K562 (cell line): ENCODE measurements around the gene EFHD2. TPM values are rescaled to one million over a fixed set of nuclear protein-coding genes. Genes with fewer than 3 reads are reported as not detected.

Source experiments
- EHMT2 ChIP-seq: fragments of 450-650 bp; IDR thresholded peaks from 2 replicates; pipeline ENCODE4 v1.6.1; 2018; ENCODE audit warnings: antibody characterized with exemption
- EP400 ChIP-seq: fragments of 450-650 bp; IDR thresholded peaks from 2 replicates; pipeline ENCODE4 v1.6.1; 2017; ENCODE audit warnings: antibody characterized with exemption, mild to moderate bottlenecking, moderate library complexity
- FOXK2 ChIP-seq, 2 experiments: fragments of 450-650 bp; IDR thresholded peaks in 1 of 2; conservative IDR thresholded peaks in 1 of 2; 2 replicates each; pipeline ENCODE4 v1.6.1; 2016; ENCODE audit warnings: low read depth in 2 of 2, mild to moderate bottlenecking in 1 of 2
- FOXM1 ChIP-seq, 2 experiments: fragments of 450-650 bp in 1 of 2; sonication (generic) in 1 of 2; formaldehyde crosslinking in 1 of 2; IDR thresholded peaks; 2 replicates each; pipeline versions ENCODE4 v1.6.1 to v1.9.0; 2017 to 2022; ENCODE audit warnings: low read depth in 2 of 2, mild to moderate bottlenecking in 2 of 2, missing genetic modification reagents in 1 of 2, moderate library complexity in 1 of 2
- ILF3 ChIP-seq: fragments of 450-650 bp; IDR thresholded peaks from 2 replicates; pipeline ENCODE4 v1.6.1; 2018; ENCODE audit warnings: antibody characterized with exemption, mild to moderate bottlenecking, moderate library complexity, borderline replicate concordance
- KLF6 ChIP-seq: fragments of 250-450 bp; sonication (Bioruptor Pico); IDR thresholded peaks from 2 replicates; pipeline ENCODE4 v1.4.0; 2020; ENCODE audit warnings: mild to moderate bottlenecking, moderate library complexity, borderline replicate concordance
- MED1 ChIP-seq: sonication (generic); formaldehyde crosslinking; IDR thresholded peaks from 2 replicates; pipeline ENCODE4 v1.8.1; 2023; ENCODE audit warnings: missing genetic modification reagents, borderline replicate concordance
- NCOR1 ChIP-seq: fragments of 450-650 bp; IDR thresholded peaks from 2 replicates; pipeline ENCODE4 v1.6.1; 2016; ENCODE audit warnings: mild to moderate bottlenecking, moderate library complexity
- NEUROD1 ChIP-seq: fragments of 150-350 bp; IDR thresholded peaks from 2 replicates; pipeline ENCODE4 v1.6.1; 2014; ENCODE audit warnings: borderline replicate concordance, low read length, low read depth; ENCODE audit not compliant: partially characterized antibody
- NFE2 ChIP-seq: IDR thresholded peaks from 2 replicates; pipeline ENCODE4 v1.6.1; 2014; ENCODE audit warnings: antibody characterized with exemption, low read depth
- NFIC ChIP-seq: fragments of 450-650 bp; IDR thresholded peaks from 2 replicates; pipeline ENCODE4 v1.6.1; 2017; ENCODE audit warnings: mild to moderate bottlenecking, inconsistent platforms
- NR3C1 ChIP-seq: sonication (generic); formaldehyde crosslinking; IDR thresholded peaks from 2 replicates; pipeline ENCODE4 v1.8.1; 2022; ENCODE audit warnings: missing genetic modification reagents
- RFX5 ChIP-seq: IDR thresholded peaks from 2 replicates; pipeline ENCODE4 v1.6.1; 2011; ENCODE audit warnings: low read depth, mild to moderate bottlenecking, improper control_type of control experiment, low read length
- SLC30A9 ChIP-seq: fragments of 250-450 bp; sonication (Bioruptor Pico); IDR thresholded peaks from 2 replicates; pipeline ENCODE4 v1.8.0; 2022; ENCODE audit warnings: mild to moderate bottlenecking, moderate library complexity
- SNRNP70 ChIP-seq: fragments of 200-400 bp; formaldehyde crosslinking; optimal IDR thresholded peaks from 2 replicates; pipeline ENCODE3; 2017; ENCODE audit warnings: low read depth, low read length
- STAG1 ChIP-seq: sonication (generic); formaldehyde crosslinking; IDR thresholded peaks from 2 replicates; pipeline ENCODE4 v1.5.0; 2020; ENCODE audit warnings: missing genetic modification reagents, borderline replicate concordance
- TCF7L2 ChIP-seq: fragments of 150-350 bp; IDR thresholded peaks from 2 replicates; pipeline ENCODE4 v1.6.1; 2016; ENCODE audit warnings: low read depth, mild to moderate bottlenecking, low read length, moderate library complexity
- U2AF1 ChIP-seq: fragments of 200-400 bp; formaldehyde crosslinking; optimal IDR thresholded peaks from 2 replicates; pipeline ENCODE3; 2017; ENCODE audit warnings: mild to moderate bottlenecking, low read depth, low read length, moderate library complexity
- ZC3H11A ChIP-seq: IDR thresholded peaks from 2 replicates; pipeline ENCODE4 v1.6.1; 2012; ENCODE audit warnings: low read depth, low read length, improper control_type of control experiment
- ZNF263 ChIP-seq: sonication (generic); formaldehyde crosslinking; IDR thresholded peaks from 2 replicates; pipeline ENCODE4 v1.8.0; 2022; ENCODE audit warnings: mild to moderate bottlenecking, missing genetic modification reagents, borderline replicate concordance
- ZNF444 ChIP-seq: fragments of 250-450 bp; sonication (Bioruptor Pico); IDR thresholded peaks from 2 replicates; pipeline ENCODE4 v1.4.0; 2020; ENCODE audit warnings: mild to moderate bottlenecking, moderate library complexity
- polyA plus RNA-seq, 8 experiments: library from polyadenylated mRNA; depleted of rRNA in 4 of 8; stranded (reverse) in 5 of 8; unstranded in 3 of 8; fragments of >200 nt; fragmentation: Nextera tagmentation in 2 of 8; fragmentation: Illumina TruSeq in 1 of 8; extraction: Ambion mirVana in 2 of 8; extraction: Trizol in 1 of 8; gene quantifications; 2 replicates each; pipeline versions ENCODE4 v1.2.1 to v1.2.3, GENCODE V29; 2011 to 2014; ENCODE audit warnings: inconsistent platforms in 1 of 8, missing spikeins in 1 of 8
- total RNA-seq, 7 experiments: library from RNA; depleted of rRNA in 6 of 7; stranded (reverse); fragments of >200 nt in 6 of 7; fragmentation: Illumina TruSeq in 2 of 7; extraction: Trizol in 2 of 7; gene quantifications; 2 replicates each; pipeline versions ENCODE4 v1.2.1 to v1.2.3, GENCODE V29; 2011 to 2021; ENCODE audit warnings: low replicate concordance in 1 of 7
- TF ChIP-seq, protein P1 (sequence below): fragments of 450-650 bp; IDR thresholded peaks from 2 replicates; pipeline ENCODE4 v1.6.1; 2017; ENCODE audit warnings: antibody characterized with exemption
- TF ChIP-seq, protein P2 (sequence below): fragments of 450-650 bp; formaldehyde crosslinking; IDR thresholded peaks from 2 replicates; pipeline ENCODE4 v1.4.0; 2020; ENCODE audit warnings: mild to moderate bottlenecking, mixed read lengths
- TF ChIP-seq, protein P3 (sequence below): fragments of 200-800 bp; sonication (Bioruptor generic); IDR thresholded peaks from 2 replicates; pipeline ENCODE4 v1.6.1; 2017; ENCODE audit warnings: missing genetic modification characterization, missing compliant biosample characterization
- TF ChIP-seq, protein P4 (sequence below): fragments of 450-650 bp; formaldehyde crosslinking; IDR thresholded peaks from 2 replicates; pipeline ENCODE4 v1.4.0; 2022; ENCODE audit warnings: mild to moderate bottlenecking, moderate library complexity

Gene EFHD2
- total and polyA plus RNA-seq, 9 of the 15 experiments (the other 6 are each of a cell fraction or from before 2014, with no cell fraction given): 1.7 to 73.5 (median 25.2) TPM

DNA sequence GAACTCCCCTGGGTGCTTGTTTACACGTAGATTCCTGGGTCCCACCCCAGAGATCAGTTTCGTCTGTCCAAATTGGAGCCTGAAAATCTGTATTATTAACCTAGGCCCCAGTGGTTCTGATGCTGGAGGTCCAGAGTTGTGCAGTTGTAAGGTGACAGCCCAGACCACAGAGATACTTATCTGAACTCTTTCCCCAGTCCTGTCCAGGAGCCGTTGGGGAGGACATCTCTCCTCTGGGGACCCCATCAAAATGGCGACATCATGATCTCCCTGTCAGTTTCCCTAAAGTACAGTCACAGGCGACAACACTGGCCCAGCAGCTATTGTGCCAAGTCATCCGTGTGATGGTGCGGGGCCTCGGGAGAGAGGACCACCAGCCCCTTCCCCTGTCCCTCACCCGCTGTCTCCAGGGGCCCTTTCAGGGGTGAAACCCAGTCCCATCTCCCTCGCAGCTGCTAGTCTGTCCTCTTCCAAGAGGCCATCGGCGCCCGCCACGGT is 749 bp upstream of the EFHD2 start (continued):
- TF ChIP-seq, protein P1, sequence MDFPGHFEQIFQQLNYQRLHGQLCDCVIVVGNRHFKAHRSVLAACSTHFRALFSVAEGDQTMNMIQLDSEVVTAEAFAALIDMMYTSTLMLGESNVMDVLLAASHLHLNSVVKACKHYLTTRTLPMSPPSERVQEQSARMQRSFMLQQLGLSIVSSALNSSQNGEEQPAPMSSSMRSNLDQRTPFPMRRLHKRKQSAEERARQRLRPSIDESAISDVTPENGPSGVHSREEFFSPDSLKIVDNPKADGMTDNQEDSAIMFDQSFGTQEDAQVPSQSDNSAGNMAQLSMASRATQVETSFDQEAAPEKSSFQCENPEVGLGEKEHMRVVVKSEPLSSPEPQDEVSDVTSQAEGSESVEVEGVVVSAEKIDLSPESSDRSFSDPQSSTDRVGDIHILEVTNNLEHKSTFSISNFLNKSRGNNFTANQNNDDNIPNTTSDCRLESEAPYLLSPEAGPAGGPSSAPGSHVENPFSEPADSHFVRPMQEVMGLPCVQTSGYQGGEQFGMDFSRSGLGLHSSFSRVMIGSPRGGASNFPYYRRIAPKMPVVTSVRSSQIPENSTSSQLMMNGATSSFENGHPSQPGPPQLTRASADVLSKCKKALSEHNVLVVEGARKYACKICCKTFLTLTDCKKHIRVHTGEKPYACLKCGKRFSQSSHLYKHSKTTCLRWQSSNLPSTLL: no peak
- no peak for TF ChIP-seq SLC30A9 (CRISPR knock-in tag)
- no peak for TF ChIP-seq FOXM1 (IDR thresholded peaks at IDR 0.05; ENCODE audit: low read depth)
- TF ChIP-seq FOXM1 (CRISPR knock-in tag; IDR thresholded peaks at IDR 0.05; ENCODE audit: low read depth): no peak
- TF ChIP-seq MED1 (CRISPR knock-in tag): no peak
- TF ChIP-seq U2AF1: no peak
- no peak for TF ChIP-seq RFX5
- no peak for TF ChIP-seq ZC3H11A
- TF ChIP-seq, protein P2, sequence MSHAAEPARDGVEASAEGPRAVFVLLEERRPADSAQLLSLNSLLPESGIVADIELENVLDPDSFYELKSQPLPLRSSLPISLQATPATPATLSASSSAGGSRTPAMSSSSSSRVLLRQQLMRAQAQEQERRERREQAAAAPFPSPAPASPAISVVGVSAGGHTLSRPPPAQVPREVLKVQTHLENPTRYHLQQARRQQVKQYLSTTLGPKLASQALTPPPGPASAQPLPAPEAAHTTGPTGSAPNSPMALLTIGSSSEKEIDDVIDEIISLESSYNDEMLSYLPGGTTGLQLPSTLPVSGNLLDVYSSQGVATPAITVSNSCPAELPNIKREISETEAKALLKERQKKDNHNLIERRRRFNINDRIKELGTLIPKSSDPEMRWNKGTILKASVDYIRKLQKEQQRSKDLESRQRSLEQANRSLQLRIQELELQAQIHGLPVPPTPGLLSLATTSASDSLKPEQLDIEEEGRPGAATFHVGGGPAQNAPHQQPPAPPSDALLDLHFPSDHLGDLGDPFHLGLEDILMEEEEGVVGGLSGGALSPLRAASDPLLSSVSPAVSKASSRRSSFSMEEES (CRISPR knock-in tag): no peak
- no peak for TF ChIP-seq NEUROD1
- no peak for TF ChIP-seq KLF6 (CRISPR knock-in tag)
- TF ChIP-seq TCF7L2: no peak
- TF ChIP-seq, protein P3, sequence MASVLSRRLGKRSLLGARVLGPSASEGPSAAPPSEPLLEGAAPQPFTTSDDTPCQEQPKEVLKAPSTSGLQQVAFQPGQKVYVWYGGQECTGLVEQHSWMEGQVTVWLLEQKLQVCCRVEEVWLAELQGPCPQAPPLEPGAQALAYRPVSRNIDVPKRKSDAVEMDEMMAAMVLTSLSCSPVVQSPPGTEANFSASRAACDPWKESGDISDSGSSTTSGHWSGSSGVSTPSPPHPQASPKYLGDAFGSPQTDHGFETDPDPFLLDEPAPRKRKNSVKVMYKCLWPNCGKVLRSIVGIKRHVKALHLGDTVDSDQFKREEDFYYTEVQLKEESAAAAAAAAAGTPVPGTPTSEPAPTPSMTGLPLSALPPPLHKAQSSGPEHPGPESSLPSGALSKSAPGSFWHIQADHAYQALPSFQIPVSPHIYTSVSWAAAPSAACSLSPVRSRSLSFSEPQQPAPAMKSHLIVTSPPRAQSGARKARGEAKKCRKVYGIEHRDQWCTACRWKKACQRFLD: no peak
- TF ChIP-seq NFIC: no peak
- TF ChIP-seq NCOR1: no peak
- TF ChIP-seq, protein P4, sequence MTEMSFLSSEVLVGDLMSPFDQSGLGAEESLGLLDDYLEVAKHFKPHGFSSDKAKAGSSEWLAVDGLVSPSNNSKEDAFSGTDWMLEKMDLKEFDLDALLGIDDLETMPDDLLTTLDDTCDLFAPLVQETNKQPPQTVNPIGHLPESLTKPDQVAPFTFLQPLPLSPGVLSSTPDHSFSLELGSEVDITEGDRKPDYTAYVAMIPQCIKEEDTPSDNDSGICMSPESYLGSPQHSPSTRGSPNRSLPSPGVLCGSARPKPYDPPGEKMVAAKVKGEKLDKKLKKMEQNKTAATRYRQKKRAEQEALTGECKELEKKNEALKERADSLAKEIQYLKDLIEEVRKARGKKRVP (CRISPR knock-in tag): 0 out of 2 replicates have a peak, but pooled peaks have one; percentile 23
- no peak for TF ChIP-seq EHMT2
- peak; percentile 52 for TF ChIP-seq NFE2
- TF ChIP-seq SNRNP70: no peak
- no peak for TF ChIP-seq EP400
- TF ChIP-seq ZNF444 (CRISPR knock-in tag): no peak
- TF ChIP-seq ZNF263 (CRISPR knock-in tag): no peak
- no peak for TF ChIP-seq ILF3
- TF ChIP-seq FOXK2 (conservative IDR thresholded peaks at IDR 0.05 in 1 of 2, IDR thresholded peaks at IDR 0.05 in 1 of 2; ENCODE audit: low read depth in 2 of 2): no peak
- no peak for TF ChIP-seq NR3C1 (CRISPR knock-in tag)
- no peak for TF ChIP-seq STAG1 (CRISPR knock-in tag)
